ENCODE measurements around the gene SCNN1G. TPM values are rescaled to one million over a fixed set of nuclear protein-coding genes. Genes with fewer than 3 reads are reported as not detected.

The SCNN1G gene, protein sequence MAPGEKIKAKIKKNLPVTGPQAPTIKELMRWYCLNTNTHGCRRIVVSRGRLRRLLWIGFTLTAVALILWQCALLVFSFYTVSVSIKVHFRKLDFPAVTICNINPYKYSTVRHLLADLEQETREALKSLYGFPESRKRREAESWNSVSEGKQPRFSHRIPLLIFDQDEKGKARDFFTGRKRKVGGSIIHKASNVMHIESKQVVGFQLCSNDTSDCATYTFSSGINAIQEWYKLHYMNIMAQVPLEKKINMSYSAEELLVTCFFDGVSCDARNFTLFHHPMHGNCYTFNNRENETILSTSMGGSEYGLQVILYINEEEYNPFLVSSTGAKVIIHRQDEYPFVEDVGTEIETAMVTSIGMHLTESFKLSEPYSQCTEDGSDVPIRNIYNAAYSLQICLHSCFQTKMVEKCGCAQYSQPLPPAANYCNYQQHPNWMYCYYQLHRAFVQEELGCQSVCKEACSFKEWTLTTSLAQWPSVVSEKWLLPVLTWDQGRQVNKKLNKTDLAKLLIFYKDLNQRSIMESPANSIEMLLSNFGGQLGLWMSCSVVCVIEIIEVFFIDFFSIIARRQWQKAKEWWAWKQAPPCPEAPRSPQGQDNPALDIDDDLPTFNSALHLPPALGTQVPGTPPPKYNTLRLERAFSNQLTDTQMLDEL
- not detected in 2 replicates for total RNA-seq (2014; rRNA removed; shearing (Covaris generic))

DNA sequence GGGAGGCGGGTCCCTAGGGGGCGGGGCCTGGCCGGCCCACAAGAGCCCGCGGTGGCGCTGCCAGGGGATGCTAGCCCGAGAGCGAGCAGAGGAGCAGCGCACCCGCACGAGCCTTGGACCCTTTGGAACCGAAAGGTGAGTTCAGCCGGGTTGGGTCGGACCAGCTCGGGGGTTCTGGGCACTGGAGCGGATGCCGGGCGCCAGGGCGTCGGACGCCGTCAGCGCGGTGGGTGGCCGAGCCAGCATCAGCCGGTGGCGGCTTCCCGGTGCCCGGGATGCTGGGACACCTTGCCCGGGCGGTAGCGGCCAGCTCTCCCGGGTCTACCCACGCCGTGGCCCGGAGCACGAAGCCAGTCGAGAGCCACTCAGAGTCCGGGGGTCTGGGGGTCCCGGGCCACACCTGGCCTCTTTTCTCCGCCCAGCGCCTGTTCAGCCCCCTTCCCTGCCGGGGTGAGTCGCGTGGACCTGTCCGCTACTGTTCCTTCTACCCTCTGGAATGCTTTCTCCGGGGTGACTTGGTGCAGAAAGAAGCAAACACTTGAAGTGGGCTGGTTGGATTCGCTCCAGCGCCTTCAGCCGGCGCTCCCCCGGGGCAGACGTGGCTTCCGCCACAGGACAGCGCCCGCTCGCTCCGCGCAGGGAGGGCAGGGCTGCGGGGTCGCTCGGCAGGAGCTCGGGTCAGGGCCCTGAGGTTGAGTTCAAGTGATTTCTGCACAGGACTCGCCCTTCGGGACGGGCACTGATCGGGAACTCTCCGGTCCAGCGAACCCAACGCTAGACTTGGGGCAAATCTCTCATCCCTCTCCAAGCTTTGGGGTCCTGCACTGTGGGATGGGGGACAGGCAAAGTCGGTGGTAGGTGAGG, at the start of gene SCNN1G:
SCNN1G (plus strand) TSS at position 67 of the 864 bp plus-strand sequence. CDS start 3,527 bp downstream, outside the sequence.

DNA sequence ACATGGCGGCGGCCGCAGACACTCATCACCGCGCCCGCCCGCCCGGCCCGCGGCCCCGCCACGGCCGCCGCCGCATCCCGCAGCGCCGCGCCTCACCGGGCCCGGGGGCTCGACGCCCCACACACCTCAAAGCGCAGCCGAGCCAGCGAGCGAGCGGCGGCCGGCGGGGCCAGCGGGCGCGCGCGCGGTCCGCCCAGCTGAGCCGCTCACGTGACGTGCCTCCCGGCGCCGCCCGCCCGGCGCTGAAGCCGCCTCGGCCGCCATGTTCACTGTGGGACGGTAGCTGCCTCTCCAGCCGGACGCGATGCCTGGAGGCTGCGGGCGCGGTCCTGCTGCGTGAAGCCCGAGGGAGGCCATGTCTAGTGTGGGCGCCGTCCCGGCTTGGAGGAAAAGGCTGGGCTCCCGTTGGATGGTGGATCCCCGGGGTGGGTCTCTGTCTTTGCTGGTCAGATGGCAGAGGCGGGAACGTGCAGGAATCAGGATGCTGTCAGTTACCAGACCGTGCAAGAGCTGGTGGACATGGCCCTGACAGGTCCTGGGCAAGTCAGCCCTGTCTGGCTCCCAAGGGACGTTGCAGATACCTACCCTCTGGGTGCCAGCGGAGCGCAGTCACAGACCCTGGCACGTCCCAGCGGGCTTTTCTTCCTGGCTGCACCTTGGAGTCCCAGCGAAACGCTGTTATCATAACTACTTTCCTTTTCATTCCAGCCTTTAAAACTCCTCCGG, 33.1 kb upstream of the SCNN1G start, which contains the start of gene USP31:
USP31 (minus strand) TSS at position 186 of the 726 bp plus-strand sequence; CDS start at position 4, 182 bp downstream.

Other genes starting within 250 kb of the SCNN1G start
- gene USP31, start 33.3 kb upstream of the SCNN1G start, total RNA-seq (2014; rRNA removed; shearing (Covaris generic)): 4.0 and 6.2 TPM in 2 replicates
- gene SCNN1B, start 119.6 kb downstream of the SCNN1G start, total RNA-seq (2014; rRNA removed; shearing (Covaris generic)): not detected in 2 replicates

Measured in A375 (cell line).